GM12865 (cell line): ENCODE measurements around the gene DEDD.

Experiments used
- DNase-seq: peaks from one replicate; pipeline ENCODE4 v3.0.0; 2010; ENCODE audit warnings: low read depth
- H3K4me3 ChIP-seq: 2 replicates; pipeline ENCODE4 v1.5.1; 2011; ENCODE audit warnings: mild to moderate bottlenecking, low read depth, low read length, control low read depth
- TF ChIP-seq, protein P1 (sequence below): IDR thresholded peaks from 2 replicates; pipeline ENCODE4 v1.5.1; 2011; ENCODE audit warnings: low read length, control low read depth, low read depth, inconsistent platforms; ENCODE audit not compliant: insufficient read depth; ENCODE audit errors: missing control alignments

The DEDD gene

DNA sequence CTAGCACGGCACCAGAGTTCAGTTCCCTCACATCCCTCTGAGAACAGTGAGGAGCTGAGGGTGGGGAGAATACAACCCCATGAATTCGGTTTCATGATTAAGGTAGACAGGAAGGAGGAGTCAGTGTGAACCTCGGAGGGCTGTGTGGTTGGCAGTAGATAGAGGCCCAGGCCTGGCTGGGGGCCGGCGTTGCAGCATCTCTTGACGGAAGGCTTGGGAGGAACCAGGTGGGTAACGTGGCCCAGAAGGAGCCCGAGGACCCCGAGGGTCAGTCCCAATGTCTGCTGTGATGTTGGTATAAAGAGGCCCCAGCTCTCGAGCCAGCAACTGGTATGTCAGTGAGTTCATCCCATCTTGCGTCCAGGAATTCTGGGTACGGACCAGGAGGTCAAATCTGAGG lies 39.2 kb upstream of the DEDD start:
- DNase-seq, result no peak
- TF ChIP-seq, protein P1, sequence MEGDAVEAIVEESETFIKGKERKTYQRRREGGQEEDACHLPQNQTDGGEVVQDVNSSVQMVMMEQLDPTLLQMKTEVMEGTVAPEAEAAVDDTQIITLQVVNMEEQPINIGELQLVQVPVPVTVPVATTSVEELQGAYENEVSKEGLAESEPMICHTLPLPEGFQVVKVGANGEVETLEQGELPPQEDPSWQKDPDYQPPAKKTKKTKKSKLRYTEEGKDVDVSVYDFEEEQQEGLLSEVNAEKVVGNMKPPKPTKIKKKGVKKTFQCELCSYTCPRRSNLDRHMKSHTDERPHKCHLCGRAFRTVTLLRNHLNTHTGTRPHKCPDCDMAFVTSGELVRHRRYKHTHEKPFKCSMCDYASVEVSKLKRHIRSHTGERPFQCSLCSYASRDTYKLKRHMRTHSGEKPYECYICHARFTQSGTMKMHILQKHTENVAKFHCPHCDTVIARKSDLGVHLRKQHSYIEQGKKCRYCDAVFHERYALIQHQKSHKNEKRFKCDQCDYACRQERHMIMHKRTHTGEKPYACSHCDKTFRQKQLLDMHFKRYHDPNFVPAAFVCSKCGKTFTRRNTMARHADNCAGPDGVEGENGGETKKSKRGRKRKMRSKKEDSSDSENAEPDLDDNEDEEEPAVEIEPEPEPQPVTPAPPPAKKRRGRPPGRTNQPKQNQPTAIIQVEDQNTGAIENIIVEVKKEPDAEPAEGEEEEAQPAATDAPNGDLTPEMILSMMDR, result no peak
- H3K4me3 ChIP-seq, result no peak overlapping the region

DNA sequence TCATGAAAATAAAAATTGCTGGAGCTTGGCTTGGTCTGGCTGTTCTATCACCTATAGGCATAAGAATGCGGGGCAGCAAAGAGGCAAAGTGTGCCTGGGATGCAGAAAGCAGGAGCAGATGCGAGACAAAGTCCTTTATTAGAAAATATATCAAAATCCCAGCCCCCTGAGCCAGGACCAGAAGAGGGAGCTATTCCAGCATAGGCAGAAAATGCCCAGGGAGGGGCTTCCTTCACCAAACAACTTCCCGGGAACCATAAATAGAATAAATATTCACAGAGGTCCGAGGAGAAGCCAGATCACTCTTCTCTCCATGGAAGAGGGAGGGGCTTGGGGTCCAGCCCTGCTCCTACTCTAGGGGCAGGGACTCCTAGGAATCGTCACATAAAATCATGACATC lies 38.7 kb upstream of the DEDD start:
- TF ChIP-seq, protein P1, result no peak
- no peak for DNase-seq
- H3K4me3 ChIP-seq, result no peak overlapping the region

DNA sequence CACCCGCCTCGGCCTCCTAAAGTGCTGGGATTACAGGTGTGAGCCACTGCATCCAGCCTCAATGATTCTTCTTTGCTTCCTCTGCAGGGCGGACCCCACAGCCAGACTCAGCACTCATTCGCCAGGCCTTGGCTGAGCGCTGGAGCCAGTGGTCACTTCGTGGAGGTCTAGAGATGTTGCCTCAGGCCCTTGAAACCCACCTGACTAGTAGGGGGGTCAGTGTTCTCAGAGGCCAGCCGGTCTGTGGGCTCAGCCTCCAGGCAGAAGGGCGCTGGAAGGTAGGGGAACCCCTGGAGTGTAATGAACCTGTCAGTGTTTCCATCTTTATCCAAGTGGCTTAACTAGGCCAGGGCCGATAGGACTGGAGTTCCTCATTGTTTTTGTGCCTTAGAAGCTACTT lies 36.4 kb upstream of the DEDD start:
- no peak for DNase-seq
- TF ChIP-seq, protein P1, result no peak

DNA sequence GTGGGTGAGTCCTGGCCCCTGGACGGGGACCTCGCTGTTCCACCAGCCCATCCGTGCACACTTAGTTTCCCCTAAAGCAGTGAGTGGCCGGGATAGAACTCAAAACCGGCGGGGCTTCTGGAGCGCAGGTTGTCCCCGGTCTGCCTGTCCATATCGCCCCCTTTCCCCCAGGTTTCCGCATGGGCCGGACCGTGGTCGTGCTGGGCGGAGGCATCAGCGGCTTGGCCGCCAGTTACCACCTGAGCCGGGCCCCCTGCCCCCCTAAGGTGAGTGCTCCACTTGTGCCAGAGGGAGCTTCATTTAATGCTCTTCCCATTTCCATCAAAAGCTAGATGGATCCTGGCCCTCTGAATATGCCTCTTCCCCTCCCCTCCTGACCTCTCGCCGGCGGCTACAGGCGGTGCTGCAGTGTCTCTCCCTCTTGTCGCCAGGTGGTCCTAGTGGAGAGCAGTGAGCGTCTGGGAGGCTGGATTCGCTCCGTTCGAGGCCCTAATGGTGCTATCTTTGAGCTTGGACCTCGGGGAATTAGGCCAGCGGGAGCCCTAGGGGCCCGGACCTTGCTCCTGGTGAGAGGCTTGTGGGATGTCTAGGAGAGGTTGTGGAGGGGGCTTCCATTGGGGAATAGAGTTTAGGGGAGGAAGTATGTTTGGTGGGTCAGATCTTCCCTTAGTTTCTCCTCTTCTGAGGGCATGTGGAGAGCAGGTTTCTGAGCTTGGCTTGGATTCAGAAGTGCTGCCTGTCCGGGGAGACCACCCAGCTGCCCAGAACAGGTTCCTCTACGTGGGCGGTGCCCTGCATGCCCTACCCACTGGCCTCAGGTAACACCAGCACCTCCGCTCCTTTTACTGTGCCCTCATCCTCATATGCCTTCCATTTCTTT lies 34.4 kb upstream of the DEDD start:
- TF ChIP-seq, protein P1, result no peak
- peak overlapping the region; percentile 82 for H3K4me3 ChIP-seq
- DNase-seq, result no peak

More for the DNA sequence above, 36.4 kb upstream of the DEDD start:
- no peak overlapping the region for H3K4me3 ChIP-seq

DNA sequence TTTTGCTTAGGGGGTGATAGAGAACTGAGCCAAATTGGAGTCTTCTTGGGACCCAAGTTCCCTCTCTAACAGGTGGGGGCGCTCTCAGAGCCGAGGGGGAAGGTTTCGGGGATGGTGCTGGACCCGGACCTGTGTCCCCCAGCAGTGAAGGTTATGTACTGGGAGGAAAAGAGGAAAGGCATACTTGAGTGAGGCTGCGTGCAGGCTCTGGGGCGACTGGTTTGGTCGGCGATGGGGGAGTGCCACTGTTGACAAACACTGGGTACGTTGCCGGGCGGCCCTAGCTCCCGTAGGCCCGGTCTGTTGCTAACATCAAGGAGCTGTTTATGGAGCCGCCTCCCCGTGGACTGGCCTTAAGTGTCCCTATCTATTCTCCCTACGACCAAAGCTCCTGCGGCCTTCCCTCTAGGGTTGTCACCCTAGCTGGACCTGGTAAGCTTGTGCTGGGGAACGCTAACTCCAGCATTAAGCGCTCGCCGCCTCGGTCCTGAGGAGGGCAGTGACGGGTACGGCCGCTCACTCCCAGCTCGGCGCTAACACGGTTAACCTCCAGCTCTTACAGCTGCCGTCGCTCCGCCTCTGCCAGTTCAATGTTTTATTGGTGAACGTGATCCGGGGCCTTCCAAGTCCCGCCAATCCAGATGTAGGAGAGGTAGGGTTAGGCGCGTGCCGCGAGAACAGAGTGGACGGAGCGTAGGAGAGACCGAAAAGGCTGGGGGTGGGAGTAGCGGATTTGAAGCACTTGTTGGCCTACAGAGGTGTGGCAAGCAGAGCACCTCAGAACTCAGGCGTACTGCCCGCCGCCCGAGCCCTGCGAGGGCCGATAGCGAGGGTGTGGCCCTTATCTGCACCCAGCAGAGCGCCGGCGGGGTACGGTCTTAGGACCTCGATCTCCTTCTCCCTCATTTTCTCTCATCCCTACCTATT lies 33.5 kb upstream of the DEDD start, which contains the start of gene PPOX:
PPOX (plus strand) TSS at position 685 of the 927 bp plus-strand sequence. CDS start 422 bp downstream, outside the sequence.
- peak within 1 kb of the TSS; percentile 82 for H3K4me3 ChIP-seq
- peak; percentile 99 for DNase-seq
- TF ChIP-seq, protein P1, result peak; percentile 62

DNA sequence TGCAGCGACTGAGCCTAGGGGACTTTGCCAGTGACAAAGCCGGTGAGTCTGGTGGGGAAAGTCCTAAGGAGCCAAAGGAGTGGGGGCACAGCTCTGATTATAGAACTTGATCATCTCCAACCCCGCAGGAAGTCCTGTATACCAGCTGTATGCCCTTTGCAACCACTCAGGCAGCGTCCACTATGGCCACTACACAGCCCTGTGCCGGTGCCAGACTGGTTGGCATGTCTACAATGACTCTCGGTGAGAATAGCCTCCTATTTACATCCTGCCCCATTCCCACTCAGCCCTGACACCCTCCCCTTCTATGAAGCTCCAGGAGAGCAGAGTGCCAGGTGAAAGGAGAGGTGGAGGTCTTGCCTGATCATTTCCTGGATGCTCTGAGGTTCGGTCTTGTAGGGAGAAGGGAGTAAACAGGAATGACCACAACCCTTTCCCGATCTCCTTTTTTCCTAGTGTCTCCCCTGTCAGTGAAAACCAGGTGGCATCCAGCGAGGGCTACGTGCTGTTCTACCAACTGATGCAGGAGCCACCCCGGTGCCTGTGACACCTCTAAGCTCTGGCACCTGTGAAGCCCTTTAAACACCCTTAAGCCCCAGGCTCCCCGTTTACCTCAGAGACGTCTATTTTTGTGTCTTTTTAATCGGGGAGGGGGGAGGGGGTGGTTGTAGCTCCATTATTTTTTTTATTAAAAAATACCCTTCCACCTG lies 32.6 kb upstream of the DEDD start:
- TF ChIP-seq, protein P1, result no peak
- H3K4me3 ChIP-seq, result peak overlapping the region; percentile 82
- DNase-seq, result no peak
